SK-N-SH (cell line): ENCODE results near the gene DQX1.

Experiments used
- CTCF ChIP-seq: fragments of 200-600 bp; sonication (generic); IDR thresholded peaks from 2 replicates; pipeline ENCODE4 v1.6.1; 2017; ENCODE audit warnings: antibody characterized with exemption, mild to moderate bottlenecking, moderate library complexity
- EP300 ChIP-seq, 2 experiments: IDR thresholded peaks; 2 replicates each; pipeline versions ENCODE4 v1.4.0 to v1.6.1; 2012; ENCODE audit warnings: borderline replicate concordance in 1 of 2, low read depth in 1 of 2, low read length in 1 of 2
- EZH2phosphoT487 ChIP-seq: fragments of 200-600 bp; sonication (generic); IDR thresholded peaks from 2 replicates; pipeline ENCODE4 v1.6.1; 2017; ENCODE audit warnings: low read depth, mixed run types, mild to moderate bottlenecking, antibody characterized with exemption, moderate library complexity, borderline replicate concordance
- FOXJ3 ChIP-seq: sonication (generic); formaldehyde crosslinking; IDR thresholded peaks from 2 replicates; pipeline ENCODE4 v1.5.1; 2020; ENCODE audit warnings: mild to moderate bottlenecking, missing genetic modification reagents
- JUND ChIP-seq: IDR thresholded peaks from 2 replicates; pipeline ENCODE4 v1.4.0; 2012
- MAX ChIP-seq: IDR thresholded peaks from 2 replicates; pipeline ENCODE4 v1.4.0; 2012; ENCODE audit warnings: low read depth
- NFIC ChIP-seq: IDR thresholded peaks from 2 replicates; pipeline ENCODE4 v1.4.0; 2012; ENCODE audit warnings: borderline replicate concordance
- NRF1 ChIP-seq: IDR thresholded peaks from 2 replicates; pipeline ENCODE4 v1.6.1; 2012; ENCODE audit warnings: low read depth, mild to moderate bottlenecking, low read length
- POLR2AphosphoS5 ChIP-seq: IDR thresholded peaks from 2 replicates; pipeline ENCODE4 v1.6.1; 2012; ENCODE audit warnings: low read depth, low read length
- RAD21 ChIP-seq: IDR thresholded peaks from 2 replicates; pipeline ENCODE4 v1.6.1; 2012; ENCODE audit warnings: mild to moderate bottlenecking, low read length
- REST ChIP-seq: IDR thresholded peaks from 2 replicates; pipeline ENCODE4 v1.6.1; 2012; ENCODE audit warnings: mild to moderate bottlenecking, low read depth, low read length, moderate library complexity
- USF1 ChIP-seq: IDR thresholded peaks from 2 replicates; pipeline ENCODE4 v1.4.0; 2012; ENCODE audit warnings: low read depth, borderline replicate concordance
- USF2 ChIP-seq: fragments of 150-350 bp; IDR thresholded peaks from 2 replicates; pipeline ENCODE4 v1.6.1; 2017; ENCODE audit warnings: antibody characterized with exemption, low read length, low read depth, borderline replicate concordance
- YY1 ChIP-seq: IDR thresholded peaks from 2 replicates; pipeline ENCODE4 v1.4.0; 2012; ENCODE audit warnings: low read depth, mild to moderate bottlenecking

GRCh38 chr2:74531666-74532065 is 5.6 kb upstream of the DQX1 start:
- TF ChIP-seq CTCF = no peak
- no peak for TF ChIP-seq NFIC
- TF ChIP-seq JUND = no peak
- TF ChIP-seq RAD21 = no peak
- TF ChIP-seq MAX = no peak
- TF ChIP-seq FOXJ3 (CRISPR knock-in tag) = no peak
- TF ChIP-seq YY1 = no peak
- no peak for TF ChIP-seq REST
- no peak for TF ChIP-seq EP300 (IDR thresholded peaks at IDR 0.05; ENCODE audit: borderline replicate concordance in 1 of 2, low read depth in 1 of 2, low read length in 1 of 2)
- no peak for TF ChIP-seq EZH2phosphoT487
- TF ChIP-seq POLR2AphosphoS5 = peak; percentile 3; the same call in 1 of the 2 replicates
- no peak for TF ChIP-seq USF1
- no peak for TF ChIP-seq NRF1
- TF ChIP-seq USF2 = no peak
